Raji (cell line): ENCODE results near the gene CYP17A1.

Source experiments
- POLR2A ChIP-seq: IDR thresholded peaks from 2 replicates; pipeline ENCODE4 v1.6.1; 2011; ENCODE audit warnings: low read depth, low read length, control low read depth; ENCODE audit not compliant: insufficient read depth

The CYP17A1 gene

GRCh38 chr10:102795453-102796406 is 41.5 kb downstream of the CYP17A1 start:
- TF ChIP-seq POLR2A: no peak

- TF ChIP-seq POLR2A: no peak
Observed at GRCh38 chr10:102791754-102792395, 45.3 kb downstream of the CYP17A1 start.

GRCh38 chr10:102785818-102786217 is 51.4 kb downstream of the CYP17A1 start:
- no peak for TF ChIP-seq POLR2A

GRCh38 chr10:102783568-102783967 is 53.6 kb downstream of the CYP17A1 start:
- TF ChIP-seq POLR2A: no peak

- TF ChIP-seq POLR2A: no peak
Observed at GRCh38 chr10:102782673-102783551, 54.3 kb downstream of the CYP17A1 start.

GRCh38 chr10:102781921-102782557 is 55.2 kb downstream of the CYP17A1 start:
- TF ChIP-seq POLR2A: no peak

- no peak for TF ChIP-seq POLR2A
Observed at GRCh38 chr10:102781090-102781920, 55.9 kb downstream of the CYP17A1 start.
